ENCODE results near the gene PHF21A.

PHF21A gene

DNA sequence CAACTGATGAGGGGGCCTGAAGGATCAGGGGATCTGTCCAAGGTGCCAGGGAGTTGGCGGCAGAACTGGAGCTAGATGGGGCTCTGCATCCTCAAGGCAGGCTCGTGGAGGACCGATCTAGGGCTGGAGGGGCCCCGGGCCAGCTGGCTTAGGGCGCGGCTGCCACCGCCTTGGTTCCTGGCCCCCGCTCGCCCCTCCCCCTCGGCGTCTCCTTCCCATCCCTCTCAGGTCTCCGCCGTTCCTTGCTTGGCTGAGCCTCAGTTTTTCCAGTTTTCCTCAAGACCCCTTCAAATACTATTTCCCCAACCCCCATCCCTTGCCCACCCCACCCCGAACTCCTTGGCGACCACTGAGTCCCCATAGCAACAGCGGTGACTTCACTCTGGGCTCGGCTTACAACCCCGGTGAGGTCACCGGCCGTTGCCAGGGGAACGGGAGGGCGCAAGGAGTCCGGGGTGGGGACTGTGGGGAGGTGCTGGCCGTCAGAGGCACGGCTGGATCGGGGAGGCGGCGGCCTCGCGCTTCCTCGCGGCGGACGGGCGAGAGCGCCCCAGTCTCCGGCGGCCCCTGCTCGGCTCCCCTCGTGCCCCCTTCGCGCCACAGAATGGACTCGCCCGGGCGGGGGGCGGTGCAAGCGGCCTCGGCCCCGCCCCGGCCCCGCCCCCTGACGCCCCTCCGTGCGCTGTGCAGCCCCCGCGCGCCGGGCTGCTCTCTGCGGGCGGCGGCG is 221.6 kb downstream of the PHF21A start:
- peak; percentile 95 for DNase-seq

- DNase-seq: no peak
Observed at GRCh38 chr11:45899086-45899447, 222.2 kb downstream of the PHF21A start.

GRCh38 chr11:45897556-45897955 is 223.7 kb downstream of the PHF21A start:
- peak; percentile 19 to 29 for DNase-seq

DNA sequence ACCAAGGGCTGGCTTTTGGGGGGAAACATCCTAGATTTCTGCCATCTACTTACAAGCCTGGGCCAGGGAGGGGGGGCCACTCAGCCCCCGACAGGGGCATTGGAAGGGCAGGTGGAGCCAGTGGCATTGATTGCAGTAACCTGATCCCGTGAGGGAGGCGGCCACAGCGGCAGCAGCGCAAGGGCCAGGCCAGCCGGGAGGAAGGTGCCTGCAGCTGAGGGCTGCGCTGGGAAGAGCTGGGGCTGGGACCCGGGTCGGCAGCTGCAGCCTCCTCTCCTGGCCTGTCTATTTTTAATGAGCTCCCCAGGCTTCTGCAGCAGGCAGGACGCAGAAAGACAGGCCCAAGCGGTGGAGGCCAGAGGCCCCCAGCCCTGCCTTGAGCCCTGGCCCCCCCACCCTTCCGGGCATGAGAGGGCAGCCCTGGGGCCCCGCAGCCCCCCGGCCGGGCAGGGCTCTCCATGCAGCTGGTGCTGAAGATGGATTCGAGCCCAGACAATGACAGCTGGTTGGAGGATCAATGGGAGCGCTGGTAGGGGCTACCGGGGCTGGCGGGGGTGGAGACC is 224.8 kb downstream of the PHF21A start:
- peak; percentile 90 to 95 for DNase-seq

DNA sequence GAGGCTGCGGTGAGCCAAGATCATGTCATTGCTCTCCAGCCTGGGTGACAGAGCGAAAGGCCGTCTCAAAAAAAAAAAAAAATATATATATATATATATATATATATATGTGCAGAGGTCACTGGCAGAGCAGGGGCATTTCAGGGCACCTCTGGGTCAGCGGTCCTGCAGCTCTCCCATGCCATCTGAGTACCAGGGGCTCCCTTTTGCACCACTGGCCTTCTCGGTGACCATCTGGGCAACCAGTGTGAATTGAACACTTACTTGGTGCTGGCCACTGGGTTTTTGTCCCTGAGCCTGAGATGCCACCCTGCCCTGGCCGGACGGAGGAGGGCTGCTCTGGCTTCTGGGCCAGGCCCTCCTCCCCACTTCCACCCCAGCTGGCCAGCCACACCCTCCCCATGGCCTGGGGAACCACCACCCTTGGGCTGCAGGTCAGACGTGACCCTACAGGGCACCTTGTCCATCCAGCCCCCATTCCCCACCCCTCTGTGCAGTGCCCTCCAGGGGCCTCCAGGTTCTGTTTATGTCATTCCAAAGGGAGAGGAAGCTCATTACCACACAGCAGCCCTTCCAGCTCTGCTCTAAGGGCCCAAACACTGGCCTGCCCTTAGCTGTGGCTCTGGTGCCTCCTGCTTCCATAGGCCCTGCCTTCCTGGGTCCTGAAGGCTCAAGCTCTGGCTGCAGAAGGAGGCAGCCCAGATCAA is 225.5 kb downstream of the PHF21A start:
- no peak for DNase-seq

- peak; percentile 60 to 73 for DNase-seq
Observed at GRCh38 chr11:45894555-45895247, 226.6 kb downstream of the PHF21A start.

GRCh38 chr11:45892856-45893255 is 228.4 kb downstream of the PHF21A start:
- peak in 1 of 2 experiments; percentile 38 for DNase-seq

DNA sequence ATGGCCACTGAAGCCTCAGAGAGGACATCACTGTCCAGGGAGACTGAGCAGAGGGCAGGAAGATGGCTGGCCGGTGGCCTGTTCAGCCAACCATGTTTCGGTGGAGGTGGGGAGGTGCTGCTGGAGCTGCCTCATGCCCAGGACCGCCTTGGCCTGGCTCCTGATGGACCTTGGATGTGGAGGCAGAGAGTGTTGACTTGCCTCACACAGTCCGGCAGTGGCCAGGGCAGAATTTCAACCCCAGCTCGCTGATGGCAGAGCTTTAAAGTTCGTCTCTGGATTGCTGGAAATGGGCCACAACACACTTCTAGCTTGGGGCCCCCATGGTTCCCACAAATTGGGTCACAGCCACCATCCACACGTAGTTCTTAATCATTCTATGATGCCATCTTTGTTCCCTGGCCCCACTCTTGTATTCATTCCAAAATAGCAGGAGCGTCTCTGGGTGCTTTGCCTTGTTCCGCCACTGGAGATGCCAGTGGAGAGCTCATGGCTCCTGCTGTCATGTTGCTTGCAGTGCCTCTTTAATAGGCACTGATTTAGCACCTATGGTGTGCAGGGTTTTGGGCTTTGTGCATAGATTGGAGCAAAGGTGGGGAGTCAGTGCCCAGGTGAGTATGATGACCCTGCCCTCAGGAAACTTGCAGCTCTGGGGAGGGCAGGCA is 230.2 kb downstream of the PHF21A start:
- no peak for DNase-seq

DNA sequence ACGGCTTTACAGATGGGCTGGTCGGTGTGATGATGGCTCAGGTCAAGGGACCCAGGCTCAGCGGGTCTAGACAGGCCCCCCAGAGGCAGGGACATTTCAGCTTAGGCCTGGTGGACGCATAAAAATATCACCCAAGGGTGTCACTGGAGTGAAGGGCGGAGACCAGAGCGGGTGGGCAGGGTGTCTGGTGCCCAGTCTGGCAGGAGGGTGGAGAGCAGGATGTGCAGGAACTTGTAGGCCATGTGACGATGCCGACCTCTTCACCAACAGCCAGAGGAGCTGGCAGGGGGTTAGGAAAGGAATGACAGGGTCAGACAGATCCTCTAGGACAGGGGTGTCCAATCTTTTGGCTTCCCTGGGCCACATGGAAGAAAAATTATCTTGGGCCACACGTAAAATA is 231.3 kb downstream of the PHF21A start:
- DNase-seq: no peak

- DNase-seq: no peak
Observed at GRCh38 chr11:45889555-45889954, 231.7 kb downstream of the PHF21A start.

DNA sequence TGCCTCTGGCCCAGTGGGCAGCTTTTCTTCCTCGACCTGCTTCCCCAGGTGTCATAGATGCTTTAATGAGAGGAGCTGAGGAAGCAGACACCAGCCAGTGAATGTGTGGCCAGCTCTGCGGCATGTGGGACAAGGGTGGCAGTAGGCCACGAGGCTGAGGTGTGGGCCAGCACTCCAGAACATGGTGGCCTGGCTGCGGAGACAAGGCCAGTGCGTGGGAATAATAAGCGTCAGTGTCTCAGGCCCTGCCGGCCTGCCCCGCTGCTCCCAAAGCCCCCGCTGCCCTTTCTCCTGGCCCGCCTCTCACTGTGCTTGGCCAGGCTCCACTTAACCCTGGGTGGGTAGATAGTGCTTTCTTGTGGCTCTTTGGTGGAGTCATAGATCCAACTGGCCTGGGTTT is 233.7 kb downstream of the PHF21A start:
- DNase-seq: no peak

DNA sequence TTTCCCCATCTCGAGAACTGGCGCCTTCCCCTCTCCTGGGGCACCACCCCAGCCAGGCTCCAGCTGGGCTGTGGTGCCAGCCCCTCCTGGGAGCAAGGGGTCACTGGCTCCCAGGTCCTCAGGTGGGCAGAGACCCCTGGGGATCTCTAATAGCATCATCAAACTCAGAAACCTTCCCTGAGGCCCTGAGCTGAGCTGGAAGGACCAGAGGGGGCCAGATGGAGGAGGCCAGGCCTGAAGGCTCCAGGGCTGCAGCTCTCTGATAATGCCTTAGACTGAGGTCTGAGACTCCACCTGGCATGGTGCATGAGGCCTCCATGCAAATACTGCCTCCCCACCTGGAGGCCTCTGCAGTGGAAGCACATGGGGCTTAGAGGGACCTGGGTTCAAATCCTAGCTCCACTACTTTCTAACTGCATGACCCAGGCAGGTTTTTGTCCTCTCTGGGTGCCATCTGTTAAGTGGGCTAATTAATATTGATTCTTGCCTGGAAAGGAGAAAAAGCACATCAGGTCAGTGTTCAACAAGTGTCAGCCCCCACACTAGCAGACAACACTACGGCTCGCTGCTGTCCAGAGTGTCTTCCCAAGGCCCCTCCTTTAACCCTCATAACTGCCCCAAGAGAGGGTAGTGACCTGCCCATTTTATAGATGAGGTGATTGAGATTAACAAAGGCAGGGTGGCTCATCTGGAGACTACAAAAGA is 234.3 kb downstream of the PHF21A start:
- no peak for DNase-seq

- DNase-seq: peak; percentile 11 to 24
Observed at GRCh38 chr11:45885921-45886721, 235.1 kb downstream of the PHF21A start.

DNA sequence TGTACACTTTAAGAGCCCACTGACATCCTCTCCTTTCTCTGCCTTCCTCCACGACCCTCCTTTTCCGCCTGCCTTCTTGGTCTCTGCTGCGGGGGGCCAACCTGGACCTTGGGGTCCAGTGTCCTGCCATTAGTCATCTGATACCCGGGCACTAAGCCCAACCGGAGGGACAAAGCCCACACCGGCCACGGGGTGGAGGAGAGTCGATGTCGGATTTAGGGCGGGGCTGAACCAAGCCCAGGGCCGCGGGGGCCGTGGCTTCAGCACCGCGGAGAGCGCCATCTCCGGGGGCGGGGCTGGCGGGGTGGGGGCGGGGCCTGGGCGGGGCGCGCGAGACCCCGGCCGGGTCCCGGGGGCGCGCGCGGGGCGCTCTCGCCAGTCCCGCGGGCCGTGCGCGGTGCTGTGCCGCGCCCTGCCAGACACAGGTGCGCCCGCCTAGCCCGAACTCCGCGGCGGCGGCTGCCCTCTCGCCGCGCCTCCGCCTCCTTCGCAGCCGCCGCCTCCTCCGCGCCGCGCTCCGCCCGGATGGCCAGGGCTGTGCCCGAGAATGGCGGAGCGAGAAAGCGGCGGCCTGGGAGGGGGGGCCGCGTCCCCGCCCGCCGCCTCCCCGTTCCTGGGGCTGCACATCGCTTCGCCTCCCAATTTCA is 235.9 kb downstream of the PHF21A start, which contains the start of gene MAPK8IP1:
TSS of gene MAPK8IP1 (plus strand) at position 378 of the 647 bp plus-strand sequence. CDS start at position 548, 170 bp downstream.
- peak; percentile 54 to 78 for DNase-seq

DNA sequence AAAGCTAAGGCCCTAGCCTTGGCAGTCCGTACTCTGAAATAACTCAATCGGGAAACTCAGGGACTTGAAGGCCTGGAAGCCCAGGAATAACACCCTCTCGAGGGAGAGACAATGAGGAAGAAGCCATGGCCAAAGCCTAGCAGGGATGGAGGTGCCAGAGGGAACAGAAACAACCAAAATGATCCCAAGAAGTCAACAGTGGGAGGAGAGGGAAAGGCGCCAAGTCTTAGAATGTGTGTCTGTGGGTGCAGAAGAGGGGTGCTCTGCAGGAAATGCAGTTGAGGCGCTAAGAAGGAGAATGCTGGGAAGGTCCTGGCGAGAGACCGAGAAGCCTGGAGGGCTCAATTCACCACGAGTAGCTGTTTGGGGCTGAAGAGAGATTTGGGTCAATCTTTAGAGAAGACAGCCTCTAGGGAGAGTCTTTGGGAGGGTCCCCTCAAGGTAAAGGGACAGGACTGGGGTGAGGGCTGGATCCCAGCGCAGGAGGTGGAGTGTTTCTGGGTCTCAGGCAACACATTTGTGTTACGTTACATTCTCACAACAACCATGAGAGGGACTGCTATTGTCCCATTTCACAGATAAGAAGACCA is 236.6 kb downstream of the PHF21A start:
- no peak for DNase-seq
